Measurements from ENCODE around the gene PHC2.
A peak's percentile ranks its signal among the peaks of the same experiment; 100 is the strongest.

PHC2 gene

DNA sequence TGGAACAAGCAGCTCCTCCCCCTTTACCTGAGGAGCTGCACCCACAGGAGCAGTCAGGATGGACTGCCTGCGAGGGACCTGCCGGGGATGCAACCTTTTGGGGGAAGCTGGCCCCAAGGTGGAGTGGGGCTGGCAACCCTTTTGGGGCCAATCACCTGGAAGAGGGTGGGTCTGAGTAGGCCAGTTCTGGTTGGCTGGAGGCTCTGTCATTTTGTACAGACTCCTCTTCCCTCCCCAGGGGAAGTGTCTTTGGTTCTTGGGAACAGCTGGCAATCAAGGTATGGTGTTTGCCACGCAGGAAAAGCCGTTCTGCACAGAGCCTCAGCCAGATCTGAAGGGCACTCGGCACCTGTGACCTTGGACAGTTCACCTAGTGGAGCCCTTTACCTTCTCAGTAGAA lies 109.7 kb downstream of the PHC2 start:
- DNase-seq (ENCODE audit: low read depth) = no peak
- TF ChIP-seq, protein P1, sequence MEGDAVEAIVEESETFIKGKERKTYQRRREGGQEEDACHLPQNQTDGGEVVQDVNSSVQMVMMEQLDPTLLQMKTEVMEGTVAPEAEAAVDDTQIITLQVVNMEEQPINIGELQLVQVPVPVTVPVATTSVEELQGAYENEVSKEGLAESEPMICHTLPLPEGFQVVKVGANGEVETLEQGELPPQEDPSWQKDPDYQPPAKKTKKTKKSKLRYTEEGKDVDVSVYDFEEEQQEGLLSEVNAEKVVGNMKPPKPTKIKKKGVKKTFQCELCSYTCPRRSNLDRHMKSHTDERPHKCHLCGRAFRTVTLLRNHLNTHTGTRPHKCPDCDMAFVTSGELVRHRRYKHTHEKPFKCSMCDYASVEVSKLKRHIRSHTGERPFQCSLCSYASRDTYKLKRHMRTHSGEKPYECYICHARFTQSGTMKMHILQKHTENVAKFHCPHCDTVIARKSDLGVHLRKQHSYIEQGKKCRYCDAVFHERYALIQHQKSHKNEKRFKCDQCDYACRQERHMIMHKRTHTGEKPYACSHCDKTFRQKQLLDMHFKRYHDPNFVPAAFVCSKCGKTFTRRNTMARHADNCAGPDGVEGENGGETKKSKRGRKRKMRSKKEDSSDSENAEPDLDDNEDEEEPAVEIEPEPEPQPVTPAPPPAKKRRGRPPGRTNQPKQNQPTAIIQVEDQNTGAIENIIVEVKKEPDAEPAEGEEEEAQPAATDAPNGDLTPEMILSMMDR (IDR thresholded peaks at IDR 0.05; ENCODE audit: insufficient read depth, low read depth, low read length, missing control alignments) = no peak
- no peak overlapping the region for H3K4me3 ChIP-seq (ENCODE audit: low read length)

DNA sequence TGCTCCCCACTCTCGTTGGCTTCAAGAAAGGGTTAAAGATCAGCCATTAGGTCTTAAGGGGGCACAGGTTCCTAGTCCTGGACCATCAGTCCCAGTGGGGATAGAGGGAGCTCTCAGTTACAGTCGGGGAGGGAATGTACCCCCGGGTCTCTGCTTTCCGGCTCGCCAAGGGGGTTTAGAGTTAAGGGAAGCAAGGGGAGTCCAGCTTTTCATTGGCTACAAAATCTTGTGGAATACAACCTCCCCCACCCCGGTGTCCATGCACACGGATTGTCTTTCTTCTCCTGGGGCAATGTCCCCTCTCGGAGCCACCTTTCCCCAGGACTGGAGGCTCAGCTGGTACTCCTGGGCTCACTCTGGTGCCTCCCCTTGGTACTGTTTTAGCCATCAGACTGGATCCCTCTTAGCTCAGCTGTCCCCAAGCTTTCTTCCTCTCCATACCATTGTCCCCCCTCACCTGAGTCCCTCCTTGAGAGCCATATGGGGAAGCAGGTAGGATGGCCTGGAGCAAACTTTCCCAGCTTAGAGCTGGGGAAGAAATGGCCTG lies 110.2 kb downstream of the PHC2 start, which contains the start of gene A3GALT2:
A3GALT2 (minus strand) TSS at position 480 of the 547 bp plus-strand sequence; CDS start at position 480, 0 bp downstream.
- DNase-seq (ENCODE audit: low read depth) = no peak
- H3K4me3 ChIP-seq (ENCODE audit: low read length) = no peak within 1 kb of the TSS

DNA sequence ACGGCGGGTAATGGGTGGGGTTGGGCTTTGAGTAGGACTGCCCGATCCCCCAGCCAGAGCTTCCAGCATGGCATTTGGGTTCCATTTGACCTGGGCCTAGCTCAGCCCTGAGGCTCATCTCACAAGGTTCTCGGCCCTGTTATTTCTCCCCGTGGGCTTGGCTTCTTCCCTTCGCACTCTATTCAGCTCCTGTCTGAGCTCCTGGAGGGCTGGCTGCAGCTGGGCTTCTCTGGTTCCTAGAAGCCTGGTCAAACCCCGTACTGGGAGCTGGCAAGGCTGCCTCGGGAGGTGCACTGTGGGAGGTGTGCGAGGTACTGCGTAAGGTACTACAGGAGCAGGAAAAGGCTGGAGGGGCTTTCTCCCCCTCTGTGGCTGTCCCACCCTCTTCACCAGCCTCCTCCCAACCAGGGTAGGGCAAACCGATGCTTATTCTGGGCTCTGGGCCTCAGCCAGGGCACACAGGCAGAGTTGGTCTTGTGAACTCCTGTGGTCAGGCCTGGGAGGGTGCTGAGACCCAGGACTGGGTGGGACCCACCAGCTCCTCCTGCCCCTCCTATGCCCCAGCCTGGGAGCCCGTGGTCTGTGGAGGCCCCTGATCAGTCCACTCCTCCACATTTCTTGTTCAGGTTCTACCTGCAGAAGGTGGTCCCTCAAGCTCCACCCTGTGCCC lies 110.8 kb downstream of the PHC2 start:
- H3K4me3 ChIP-seq (ENCODE audit: low read length) = no peak overlapping the region
- TF ChIP-seq, protein P1 (IDR thresholded peaks at IDR 0.05; ENCODE audit: insufficient read depth, low read depth, low read length, missing control alignments) = no peak
- no peak for DNase-seq (ENCODE audit: low read depth)

More for the DNA sequence above, 110.2 kb downstream of the PHC2 start, which contains the start of gene A3GALT2:
- TF ChIP-seq, protein P1 (IDR thresholded peaks at IDR 0.05; ENCODE audit: insufficient read depth, low read depth, low read length, missing control alignments) = no peak

DNA sequence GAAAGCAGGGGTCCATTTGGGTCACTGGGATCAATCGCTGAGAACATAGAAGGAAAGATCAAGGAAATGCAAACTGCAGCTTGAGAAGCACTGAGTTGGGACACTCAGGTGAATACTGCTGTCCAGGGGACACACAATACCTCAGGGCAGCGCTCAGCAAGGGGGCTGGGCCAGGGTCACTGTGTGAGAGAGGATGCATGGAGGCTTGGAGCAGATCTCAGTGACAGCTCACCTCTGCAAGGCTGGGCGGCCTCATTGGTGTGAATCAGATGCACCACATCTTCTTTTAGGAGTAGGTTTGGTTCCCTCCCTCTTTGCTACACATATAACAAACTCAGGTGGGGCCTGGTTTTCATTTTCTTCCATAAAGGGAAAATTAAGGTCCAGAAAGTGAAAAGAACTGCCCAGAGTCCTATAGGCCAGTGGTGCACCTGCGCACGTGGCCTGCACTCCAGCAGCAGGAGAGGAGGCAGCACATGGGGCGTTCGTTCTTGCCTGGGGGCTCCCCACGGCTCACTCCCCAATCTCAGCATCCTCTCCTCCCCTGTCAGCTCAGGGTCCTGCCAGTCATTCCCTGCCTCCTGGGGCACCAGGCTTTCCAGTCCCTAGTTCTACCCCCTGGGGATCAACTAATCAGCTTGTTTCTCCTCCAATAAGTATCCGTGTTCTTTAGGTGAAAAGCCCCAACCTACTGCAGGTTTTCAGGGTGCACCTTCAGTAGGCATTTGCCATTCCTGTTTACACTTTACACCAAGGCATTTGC lies 111.5 kb downstream of the PHC2 start:
- no peak for DNase-seq (ENCODE audit: low read depth)
- TF ChIP-seq, protein P1 (IDR thresholded peaks at IDR 0.05; ENCODE audit: insufficient read depth, low read depth, low read length, missing control alignments) = no peak
- no peak overlapping the region for H3K4me3 ChIP-seq (ENCODE audit: low read length)

DNA sequence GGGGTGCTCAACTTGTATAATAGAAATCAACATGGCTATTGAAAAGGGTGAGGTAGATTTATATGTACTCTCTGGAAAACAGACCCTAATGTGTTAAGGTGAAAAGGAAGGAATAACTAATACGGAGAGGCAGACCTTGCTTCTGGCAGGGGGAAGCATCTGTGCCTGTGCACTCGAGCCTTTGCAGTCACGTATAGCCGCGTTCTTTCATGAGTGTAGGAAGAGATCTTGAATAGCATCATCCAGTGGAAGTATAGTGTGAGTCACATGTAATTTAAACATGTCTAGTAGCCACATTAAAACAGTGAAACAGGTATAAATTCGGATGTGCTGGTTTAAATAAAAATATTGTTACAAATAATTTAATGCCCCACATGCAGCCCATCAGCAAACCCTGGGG lies 112.9 kb downstream of the PHC2 start:
- TF ChIP-seq, protein P1 (IDR thresholded peaks at IDR 0.05; ENCODE audit: insufficient read depth, low read depth, low read length, missing control alignments) = no peak
- peak; percentile 36 for DNase-seq (ENCODE audit: low read depth)
- no peak overlapping the region for H3K4me3 ChIP-seq (ENCODE audit: low read length)

DNA sequence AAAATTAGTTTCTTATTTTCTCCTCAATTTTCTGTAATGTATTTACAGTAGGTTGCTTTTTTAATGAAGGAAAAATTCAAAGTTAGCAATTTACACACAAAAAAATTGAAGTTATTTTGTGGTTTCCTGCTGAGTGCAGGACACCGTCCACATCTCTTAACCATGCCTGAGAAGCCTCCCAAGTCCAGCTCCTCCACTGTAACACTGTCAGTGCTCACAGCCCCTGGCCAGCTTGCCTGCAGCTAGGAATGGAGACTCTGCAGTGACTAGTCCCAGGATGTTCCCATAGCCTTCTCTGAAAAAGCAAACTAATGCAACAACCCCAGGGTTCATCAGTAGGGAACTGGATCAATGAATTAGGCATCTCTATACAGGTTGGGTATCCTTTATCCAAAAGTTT lies 113.5 kb downstream of the PHC2 start:
- TF ChIP-seq, protein P1 (IDR thresholded peaks at IDR 0.05; ENCODE audit: insufficient read depth, low read depth, low read length, missing control alignments) = no peak
- no peak overlapping the region for H3K4me3 ChIP-seq (ENCODE audit: low read length)
- DNase-seq (ENCODE audit: low read depth) = no peak

Measured in epithelial cell of esophagus (primary cell).